Neural progenitor cell (in vitro differentiated cells): Measurements from ENCODE around the gene UNC5B. TPM values are rescaled to one million over a fixed set of nuclear protein-coding genes. Genes with fewer than 3 reads are reported as not detected.

ENCODE experiments used
- DNase-seq: peaks from one replicate; pipeline ENCODE4 v3.0.0-alpha.2; 2016; ENCODE audit warnings: low spot score
- H2AFZ ChIP-seq: fragments of 200-600 bp; sonication (generic); replicated peaks from 2 replicates; pipeline ENCODE4 v1.6.1; 2016; ENCODE audit warnings: antibody characterized with exemption
- H3F3A ChIP-seq: fragments of 200-600 bp; sonication (generic); 2 replicates; pipeline ENCODE4 v1.6.1; 2016; ENCODE audit warnings: antibody characterized with exemption, low read depth
- H3K27ac ChIP-seq: fragments of 200-600 bp; sonication (generic); 2 replicates; pipeline ENCODE4 v1.5.1; 2016; ENCODE audit warnings: mild to moderate bottlenecking
- H3K27me3 ChIP-seq: fragments of 200-600 bp; sonication (generic); 2 replicates; pipeline ENCODE4 v1.6.1; 2016; ENCODE audit warnings: mild to moderate bottlenecking, moderate library complexity
- H3K36me3 ChIP-seq: fragments of 200-600 bp; sonication (generic); 2 replicates; pipeline ENCODE4 v1.5.1; 2016
- H3K4me1 ChIP-seq: fragments of 200-600 bp; sonication (generic); 2 replicates; pipeline ENCODE4 v1.6.1; 2016; ENCODE audit warnings: mixed run types
- H3K4me2 ChIP-seq: fragments of 200-600 bp; sonication (generic); 2 replicates; pipeline ENCODE4 v1.6.1; 2016
- H3K4me3 ChIP-seq: fragments of 200-600 bp; sonication (generic); 2 replicates; pipeline ENCODE4 v1.5.1; 2016
- H3K79me2 ChIP-seq: fragments of 200-600 bp; sonication (generic); 2 replicates; pipeline ENCODE4 v1.6.1; 2016; ENCODE audit warnings: low read depth
- H3K9ac ChIP-seq: fragments of 200-600 bp; sonication (generic); 2 replicates; pipeline ENCODE4 v1.6.1; 2016
- H3K9me3 ChIP-seq: fragments of 200-600 bp; sonication (generic); 2 replicates; pipeline ENCODE4 v1.5.1; 2016; ENCODE audit warnings: low read depth
- H4K20me1 ChIP-seq: fragments of 200-600 bp; sonication (generic); 2 replicates; pipeline ENCODE4 v1.6.1; 2016; ENCODE audit warnings: low read depth
- H3K27ac Mint-ChIP-seq: 3 replicates; pipeline ENCODE4 v1.8.0; 2021; ENCODE audit warnings: mixed read lengths
- H3K27me3 Mint-ChIP-seq: 2 replicates; pipeline ENCODE4 v1.8.0; 2022; ENCODE audit warnings: low read depth, mild to moderate bottlenecking, inconsistent platforms, moderate library complexity, mixed read lengths; ENCODE audit not compliant: insufficient read depth
- H3K36me3 Mint-ChIP-seq: 3 replicates; pipeline ENCODE4 v1.8.0; 2021; ENCODE audit warnings: mixed read lengths
- H3K4me1 Mint-ChIP-seq: 3 replicates; pipeline ENCODE4 v1.8.0; 2021; ENCODE audit warnings: mixed read lengths
- H3K4me3 Mint-ChIP-seq: 3 replicates; pipeline ENCODE4 v1.8.0; 2021; ENCODE audit warnings: mild to moderate bottlenecking, moderate library complexity, mixed read lengths
- H3K9me3 Mint-ChIP-seq: 3 replicates; pipeline ENCODE4 v1.8.0; 2020; ENCODE audit warnings: mixed read lengths
- EZH2 ChIP-seq: fragments of 200-600 bp; sonication (generic); IDR thresholded peaks from 2 replicates; pipeline ENCODE4 v1.6.1; 2017; ENCODE audit warnings: antibody characterized with exemption, mild to moderate bottlenecking, moderate library complexity
- EZH2phosphoT487 ChIP-seq: fragments of 200-600 bp; sonication (generic); IDR thresholded peaks from 2 replicates; pipeline ENCODE4 v1.6.1; 2017; ENCODE audit warnings: antibody characterized with exemption
- total RNA-seq: library from RNA; depleted of rRNA; stranded (reverse); fragments of >200 nt; gene quantifications from 2 replicates; pipeline ENCODE4 v1.2.3, GENCODE V29; 2015; ENCODE audit warnings: low replicate concordance
- TF ChIP-seq, protein P1 (sequence below): fragments of 200-600 bp; sonication (generic); IDR thresholded peaks from 2 replicates; pipeline ENCODE4 v1.5.1; 2017; ENCODE audit warnings: antibody characterized with exemption, mild to moderate bottlenecking

The UNC5B gene
- total RNA-seq, 1 donor from 2014 or later: 3.3 TPM

DNA sequence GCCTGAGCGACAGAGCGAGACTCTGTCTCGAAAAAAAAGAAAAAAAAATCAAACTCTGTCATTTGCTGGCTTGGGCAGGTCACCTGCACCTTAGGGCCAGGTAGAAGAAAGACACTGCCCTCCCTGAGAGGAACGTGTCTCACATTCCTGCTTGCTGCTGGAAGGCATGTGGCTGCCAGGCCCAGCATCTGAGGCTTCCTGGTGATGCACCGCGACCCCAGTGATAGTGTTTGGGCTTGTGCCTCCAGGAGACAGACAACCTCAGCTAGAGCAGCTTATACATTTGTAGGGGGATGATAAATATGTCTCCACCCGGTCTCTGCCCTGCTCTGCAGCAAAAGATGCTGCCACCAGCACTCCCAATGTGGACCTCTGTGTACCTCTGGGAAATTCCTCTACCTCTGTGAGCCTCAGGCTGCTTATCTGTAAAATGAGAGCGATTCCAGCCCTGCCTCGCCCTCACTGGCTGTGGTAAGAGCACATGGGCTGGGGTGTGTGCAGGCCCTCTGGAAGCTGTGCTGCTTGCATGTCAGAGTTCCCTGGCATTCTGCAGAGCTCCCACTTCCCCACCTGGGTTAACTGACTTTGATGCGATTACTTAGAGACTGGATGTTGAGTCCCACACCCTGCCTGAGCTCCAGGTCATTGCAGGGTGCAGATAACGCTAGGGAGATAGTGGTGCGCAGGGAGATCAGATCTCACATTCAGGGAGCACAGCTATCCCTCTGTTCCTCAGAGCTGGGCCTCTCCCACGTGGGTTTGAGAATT lies 126.5 kb downstream of the UNC5B start:
- H3K4me1 ChIP-seq: peaks cover 16% of the 10 kb centered on the region
- no peaks in the 10 kb centered on the region for H3K27me3 ChIP-seq
- H3K9ac ChIP-seq: no peak overlapping the region
- H3K36me3 ChIP-seq: no peaks in the 10 kb centered on the region
- TF ChIP-seq EZH2phosphoT487: no peak
- TF ChIP-seq, protein P1, sequence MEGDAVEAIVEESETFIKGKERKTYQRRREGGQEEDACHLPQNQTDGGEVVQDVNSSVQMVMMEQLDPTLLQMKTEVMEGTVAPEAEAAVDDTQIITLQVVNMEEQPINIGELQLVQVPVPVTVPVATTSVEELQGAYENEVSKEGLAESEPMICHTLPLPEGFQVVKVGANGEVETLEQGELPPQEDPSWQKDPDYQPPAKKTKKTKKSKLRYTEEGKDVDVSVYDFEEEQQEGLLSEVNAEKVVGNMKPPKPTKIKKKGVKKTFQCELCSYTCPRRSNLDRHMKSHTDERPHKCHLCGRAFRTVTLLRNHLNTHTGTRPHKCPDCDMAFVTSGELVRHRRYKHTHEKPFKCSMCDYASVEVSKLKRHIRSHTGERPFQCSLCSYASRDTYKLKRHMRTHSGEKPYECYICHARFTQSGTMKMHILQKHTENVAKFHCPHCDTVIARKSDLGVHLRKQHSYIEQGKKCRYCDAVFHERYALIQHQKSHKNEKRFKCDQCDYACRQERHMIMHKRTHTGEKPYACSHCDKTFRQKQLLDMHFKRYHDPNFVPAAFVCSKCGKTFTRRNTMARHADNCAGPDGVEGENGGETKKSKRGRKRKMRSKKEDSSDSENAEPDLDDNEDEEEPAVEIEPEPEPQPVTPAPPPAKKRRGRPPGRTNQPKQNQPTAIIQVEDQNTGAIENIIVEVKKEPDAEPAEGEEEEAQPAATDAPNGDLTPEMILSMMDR: no peak
- no peak for TF ChIP-seq EZH2
- no peak overlapping the region for H3K27ac ChIP-seq
- peaks cover 57% of the 10 kb centered on the region for H3K4me1 Mint-ChIP-seq
- peak overlapping the region; percentile 72 for H3K27ac Mint-ChIP-seq
- H3K9me3 Mint-ChIP-seq: no peaks in the 10 kb centered on the region
- no peaks in the 10 kb centered on the region for H3K9me3 ChIP-seq
- peaks cover 26% of the 10 kb centered on the region for H4K20me1 ChIP-seq
- H3F3A ChIP-seq: peaks cover 3% of the 10 kb centered on the region
- H3K27me3 Mint-ChIP-seq: peaks cover 7% of the 10 kb centered on the region
- H2AFZ ChIP-seq: no peak overlapping the region
- H3K4me2 ChIP-seq: no peak overlapping the region
- H3K79me2 ChIP-seq: no peaks in the 10 kb centered on the region
- H3K4me3 ChIP-seq: no peak overlapping the region
- H3K4me3 Mint-ChIP-seq: no peak overlapping the region
- no peak for DNase-seq
- H3K36me3 Mint-ChIP-seq: peaks cover 2% of the 10 kb centered on the region

DNA sequence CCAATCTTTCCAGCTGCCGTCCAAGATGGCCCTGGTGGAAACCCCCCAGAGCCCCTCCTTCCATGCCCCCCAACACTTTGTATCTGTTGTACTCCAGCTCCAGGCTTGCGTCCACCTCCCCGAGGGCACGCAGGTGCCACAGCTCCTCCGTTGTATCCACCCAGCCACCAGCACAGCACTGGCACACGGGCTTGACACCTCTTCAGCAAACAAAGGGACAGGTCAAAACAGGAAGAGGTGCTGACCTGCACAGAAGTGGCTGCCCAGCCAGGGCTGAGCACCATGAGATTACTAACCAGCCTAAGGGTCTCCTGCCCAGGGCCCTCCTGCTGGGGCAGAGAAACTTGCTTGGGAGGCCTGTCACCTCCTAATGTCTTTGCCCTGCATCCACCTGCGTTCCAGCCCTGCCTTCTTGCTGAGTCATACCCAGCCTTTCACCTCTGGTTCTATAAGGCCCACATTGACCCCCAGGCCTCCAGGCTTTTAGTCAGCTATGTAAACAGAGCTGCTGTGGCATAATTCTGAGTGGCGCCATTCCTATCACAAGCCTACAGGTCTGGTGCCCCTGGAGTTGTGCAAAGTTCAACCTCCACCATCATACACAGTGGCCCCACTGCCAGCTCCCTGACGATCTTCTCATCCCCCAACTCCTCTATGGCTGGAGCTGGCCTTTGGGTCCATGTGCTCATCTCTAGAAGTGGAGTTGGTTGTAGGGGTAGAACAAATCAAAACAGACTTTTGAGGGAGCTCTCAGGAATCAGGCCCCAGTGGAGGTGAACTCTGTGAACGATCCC lies 127.6 kb downstream of the UNC5B start:
- TF ChIP-seq EZH2phosphoT487 (no peak), EZH2 (no peak)
- TF ChIP-seq, protein P1: no peak
- Mint-ChIP-seq H3K36me3 (no peaks in the 10 kb centered on the region), H3K9me3 (no peaks in the 10 kb centered on the region), H3K4me3 (no peak overlapping the region), H3K27me3 (peaks cover 5% of the 10 kb centered on the region), H3K27ac (peak overlapping the region; percentile 88), H3K4me1 (peaks cover 56% of the 10 kb centered on the region)
- peaks cover 20% of the 10 kb centered on the region for H4K20me1 ChIP-seq
- H3K9me3 ChIP-seq: no peaks in the 10 kb centered on the region
- no peak overlapping the region for H2AFZ ChIP-seq
- no peak overlapping the region for H3K27ac ChIP-seq
- no peak overlapping the region for H3K9ac ChIP-seq
- H3K4me1 ChIP-seq: peaks cover 26% of the 10 kb centered on the region
- no peaks in the 10 kb centered on the region for H3K36me3 ChIP-seq
- no peaks in the 10 kb centered on the region for H3K27me3 ChIP-seq
- H3K79me2 ChIP-seq: no peaks in the 10 kb centered on the region
- DNase-seq: no peak
- H3F3A ChIP-seq: peaks cover 9% of the 10 kb centered on the region
- no peak overlapping the region for H3K4me3 ChIP-seq
- H3K4me2 ChIP-seq: no peak overlapping the region

DNA sequence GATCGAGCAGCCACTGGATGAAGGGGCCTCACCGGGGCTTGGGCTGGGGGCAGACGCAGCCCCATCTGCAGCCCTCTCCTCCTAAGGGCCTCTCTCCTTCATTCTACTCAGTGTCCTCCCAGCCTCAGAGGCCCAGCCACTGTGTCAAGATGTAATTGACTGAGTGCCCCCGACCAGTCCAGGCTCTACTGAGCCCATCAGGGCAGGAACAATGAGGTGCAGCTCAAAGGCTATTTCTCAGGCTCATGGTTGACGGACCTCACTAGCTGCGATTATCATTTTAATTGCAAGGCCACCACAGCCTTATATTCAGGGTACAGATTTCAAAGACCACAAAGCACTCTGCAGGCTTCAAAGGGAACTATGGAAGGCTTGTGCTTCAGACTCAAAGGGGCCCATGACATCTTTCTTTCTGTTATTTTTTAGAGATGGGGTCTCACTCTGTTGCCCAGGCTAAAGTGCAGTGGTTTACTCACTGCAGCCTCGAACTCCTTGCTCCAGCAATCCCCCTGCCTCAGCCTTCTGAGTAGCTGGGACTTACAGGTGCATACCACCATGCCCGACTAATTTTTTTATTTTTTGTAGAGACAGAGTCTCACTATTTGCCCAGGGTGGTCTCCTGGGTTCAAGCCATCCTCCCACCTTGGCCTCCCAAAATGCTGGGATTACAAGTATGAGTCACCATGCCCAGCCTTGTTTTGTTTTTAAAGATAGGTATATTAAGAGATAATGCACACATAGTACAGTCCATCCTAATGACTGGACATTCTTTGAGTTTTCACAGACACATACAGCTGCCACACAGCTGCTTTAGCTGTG lies 130.4 kb downstream of the UNC5B start:
- Histone ChIP-seq H3K36me3 (no peaks in the 10 kb centered on the region), H4K20me1 (peaks cover 2% of the 10 kb centered on the region), H3K4me1 (peaks cover 22% of the 10 kb centered on the region), H3K9ac (no peak overlapping the region), H3K79me2 (no peaks in the 10 kb centered on the region), H3K4me3 (no peak overlapping the region), H3K4me2 (no peak overlapping the region), H3K27ac (no peak overlapping the region), H2AFZ (no peak overlapping the region), H3F3A (peaks cover 12% of the 10 kb centered on the region), H3K27me3 (no peaks in the 10 kb centered on the region), H3K9me3 (no peaks in the 10 kb centered on the region)
- no peak overlapping the region for H3K4me3 Mint-ChIP-seq
- no peak for DNase-seq
- H3K27me3 Mint-ChIP-seq: peaks cover 8% of the 10 kb centered on the region
- peaks cover 42% of the 10 kb centered on the region for H3K4me1 Mint-ChIP-seq
- H3K27ac Mint-ChIP-seq: peak overlapping the region; percentile 38
- H3K9me3 Mint-ChIP-seq: no peaks in the 10 kb centered on the region
- H3K36me3 Mint-ChIP-seq: no peaks in the 10 kb centered on the region
- TF ChIP-seq, protein P1: no peak
- TF ChIP-seq EZH2phosphoT487 (no peak), EZH2 (no peak)
